ENCODE measurements around the gene ZNF423. TPM values are rescaled to one million over a fixed set of nuclear protein-coding genes. Genes with fewer than 3 reads are reported as not detected.

The ZNF423 gene
- total RNA-seq, 2 experiments from 2014 or later, result not detected

DNA sequence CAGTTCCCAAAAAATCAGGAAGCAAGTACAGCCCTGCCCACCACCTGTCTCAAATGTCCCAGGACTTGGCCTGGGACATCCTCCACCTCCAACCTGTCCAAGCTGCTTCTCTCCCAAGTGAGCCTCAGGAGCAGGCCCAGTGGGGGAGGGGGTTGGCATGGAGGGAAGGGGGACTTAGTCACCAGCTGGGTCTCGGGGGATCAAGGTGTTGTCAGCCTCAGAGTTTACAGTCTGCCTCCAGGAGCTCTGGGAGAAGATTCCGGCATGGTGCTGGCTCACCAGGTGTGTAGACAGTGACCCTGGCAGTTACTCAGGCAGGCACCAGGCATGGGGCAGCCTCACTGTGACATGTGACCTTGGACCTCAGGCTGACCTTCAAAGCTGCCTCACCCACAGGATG lies 19.7 kb downstream of the ZNF423 start:
- no peaks in the 10 kb centered on the region for H3K4me1 Mint-ChIP-seq
- H3K36me3 Mint-ChIP-seq (ENCODE audit: low read depth), result no peaks in the 10 kb centered on the region
- H3K4me3 Mint-ChIP-seq, result no peak overlapping the region
- DNase-seq, result no peak
- H3K27ac Mint-ChIP-seq, result no peak overlapping the region
- ChIA-PET CTCF (no interaction called here), POLR2A (no interaction called here)
- no peaks in the 10 kb centered on the region for H3K9me3 Mint-ChIP-seq
- peaks cover 17% of the 10 kb centered on the region for H3K27me3 Mint-ChIP-seq

DNA sequence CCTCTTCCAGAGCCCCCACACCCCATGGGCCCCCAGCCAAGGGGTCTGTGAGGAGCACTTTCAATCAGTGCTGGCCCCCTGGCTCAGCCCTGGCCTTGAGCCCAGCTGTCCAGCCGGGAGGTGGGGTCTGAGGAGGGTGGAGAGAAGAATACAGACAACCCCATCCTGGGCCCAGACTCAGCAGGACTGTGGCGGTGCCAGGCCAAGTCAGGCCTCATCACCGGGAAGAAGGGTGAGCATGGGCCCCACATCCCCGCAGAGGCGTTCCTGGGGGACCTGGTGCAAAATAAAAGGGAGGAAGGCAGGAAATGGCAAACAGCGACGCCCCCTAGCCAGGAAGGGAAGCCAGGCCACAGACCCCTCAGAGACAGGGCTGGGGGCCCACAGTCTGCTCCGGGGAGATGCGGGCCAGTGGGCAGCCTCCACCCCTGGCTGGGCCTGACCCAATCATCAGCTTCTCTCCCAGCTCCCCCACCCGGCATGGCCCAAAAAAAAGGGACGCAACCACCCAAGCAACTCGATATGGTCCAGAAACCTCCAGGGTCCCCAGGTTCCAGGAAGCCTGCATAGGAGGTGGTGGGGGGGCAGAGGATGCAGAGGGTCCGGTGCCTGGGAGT lies 20.6 kb downstream of the ZNF423 start:
- DNase-seq, result no peak
- POLR2A ChIA-PET, result no interaction called here
- Mint-ChIP-seq H3K4me1 (no peaks in the 10 kb centered on the region), H3K36me3 (ENCODE audit: low read depth) (no peaks in the 10 kb centered on the region), H3K4me3 (no peak overlapping the region), H3K9me3 (no peaks in the 10 kb centered on the region), H3K27me3 (peaks cover 13% of the 10 kb centered on the region), H3K27ac (no peak overlapping the region)
- CTCF ChIA-PET, result no interaction called here

DNA sequence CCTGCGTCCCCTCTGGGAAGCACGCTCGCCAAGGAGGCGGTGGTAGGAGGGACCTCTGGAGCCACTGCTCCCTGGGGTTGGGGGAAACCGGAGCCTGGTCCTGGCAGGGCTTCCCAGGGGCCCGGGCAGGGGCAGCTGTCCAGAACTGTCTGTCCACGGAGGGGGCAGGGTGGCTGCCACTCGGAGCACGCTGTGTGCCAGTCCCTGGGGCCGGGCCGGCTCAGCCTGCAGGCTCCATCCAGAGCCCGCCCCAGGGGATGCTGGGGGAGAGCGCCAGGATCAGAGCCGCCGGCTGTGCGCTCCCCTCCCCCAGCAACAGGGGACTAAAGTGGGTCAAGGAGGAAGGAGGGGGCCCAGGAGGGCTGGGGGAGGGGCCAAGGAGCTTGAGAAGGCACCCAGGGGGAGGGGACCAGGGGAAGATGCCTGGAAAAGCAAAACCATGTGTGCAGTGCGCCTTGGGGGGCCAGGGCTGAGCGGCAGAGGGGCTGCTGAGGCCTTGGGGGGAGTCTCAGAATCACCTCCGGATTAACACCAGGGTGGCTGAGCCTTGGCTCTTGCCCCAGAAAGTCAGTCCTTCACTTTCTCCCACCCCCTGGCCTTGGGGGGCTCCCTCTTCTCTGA lies 21.3 kb downstream of the ZNF423 start:
- H3K9me3 Mint-ChIP-seq, result no peaks in the 10 kb centered on the region
- no peaks in the 10 kb centered on the region for H3K4me1 Mint-ChIP-seq
- no peaks in the 10 kb centered on the region for H3K36me3 Mint-ChIP-seq (ENCODE audit: low read depth)
- ChIA-PET POLR2A (no interaction called here), CTCF (no interaction called here)
- peaks cover 8% of the 10 kb centered on the region for H3K27me3 Mint-ChIP-seq
- no peak for DNase-seq
- H3K27ac Mint-ChIP-seq, result no peak overlapping the region
- H3K4me3 Mint-ChIP-seq, result no peak overlapping the region

DNA sequence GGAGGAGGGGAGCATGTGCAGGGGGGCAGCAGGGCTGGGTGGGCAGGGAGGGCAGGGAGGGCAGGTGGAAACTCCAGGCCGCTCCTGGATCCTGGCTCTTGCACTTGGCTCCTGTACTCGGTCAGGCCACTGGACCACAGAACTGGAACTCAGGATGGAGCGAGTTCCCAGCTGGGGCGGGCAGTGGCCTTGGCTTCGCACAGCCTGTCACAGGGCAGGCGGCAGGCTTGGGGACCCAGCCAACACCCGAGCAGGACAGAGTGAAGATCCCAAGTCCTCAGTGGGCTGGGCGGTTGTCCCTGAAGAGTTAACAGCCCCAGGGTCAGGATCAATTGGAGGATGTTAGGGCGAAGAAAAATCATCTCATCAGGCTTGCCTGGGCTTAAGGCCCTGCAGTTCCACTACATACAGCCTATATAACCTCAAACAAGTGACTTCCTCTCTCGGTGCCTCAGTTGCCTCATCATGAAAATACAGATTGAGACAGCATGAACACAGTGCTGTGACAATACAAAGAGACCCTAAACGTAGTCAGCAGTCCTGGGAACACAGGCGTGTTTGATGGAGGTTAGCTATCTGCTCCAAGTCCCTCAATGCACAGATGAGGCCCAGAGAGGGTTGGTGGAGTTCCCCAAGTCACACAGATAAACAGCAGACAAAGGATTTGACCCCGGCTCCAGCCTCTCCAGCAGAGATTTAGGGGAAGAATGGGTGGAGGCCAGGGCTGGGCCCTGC lies 21.9 kb downstream of the ZNF423 start:
- Mint-ChIP-seq H3K36me3 (ENCODE audit: low read depth) (no peaks in the 10 kb centered on the region), H3K4me3 (no peak overlapping the region), H3K27ac (no peak overlapping the region), H3K4me1 (no peaks in the 10 kb centered on the region), H3K27me3 (peaks cover 8% of the 10 kb centered on the region), H3K9me3 (no peaks in the 10 kb centered on the region)
- ChIA-PET CTCF (no interaction called here), POLR2A (interaction anchor here (0.6 kb wide), 1 partner anchor 31 kb away, joined by 4 read pairs; no protein-coding TSS in a partner anchor)
- no peak for DNase-seq

DNA sequence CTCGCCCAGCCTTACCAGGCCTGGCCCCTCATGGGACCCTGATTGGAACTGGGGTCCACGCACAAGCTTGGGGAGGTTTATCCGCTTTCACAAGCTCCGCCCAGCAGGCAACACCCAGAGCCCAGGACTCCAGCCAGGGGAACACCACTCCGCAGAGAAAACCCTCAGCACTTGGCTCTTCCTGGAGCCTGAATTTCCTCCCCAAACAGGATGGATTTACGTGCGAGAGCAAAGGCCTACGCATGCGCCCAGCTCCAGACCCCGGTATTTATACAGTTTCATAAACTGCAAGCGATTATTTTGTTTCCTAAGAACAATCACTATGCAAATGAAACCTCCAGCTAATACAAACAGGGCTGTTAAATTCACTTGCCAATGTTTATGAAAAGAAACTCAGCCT lies 22.8 kb downstream of the ZNF423 start:
- Mint-ChIP-seq H3K9me3 (no peaks in the 10 kb centered on the region), H3K4me3 (no peak overlapping the region), H3K36me3 (ENCODE audit: low read depth) (no peaks in the 10 kb centered on the region), H3K4me1 (no peaks in the 10 kb centered on the region), H3K27me3 (peaks cover 8% of the 10 kb centered on the region), H3K27ac (no peak overlapping the region)
- no peak for DNase-seq
- ChIA-PET CTCF (interaction anchor here (0.6 kb wide), 1 partner anchor 347 kb away, joined by 3 read pairs; no protein-coding TSS in a partner anchor), POLR2A (interaction anchor here (0.6 kb wide), 1 partner anchor 32 kb away, joined by 4 read pairs; no protein-coding TSS in a partner anchor)

DNA sequence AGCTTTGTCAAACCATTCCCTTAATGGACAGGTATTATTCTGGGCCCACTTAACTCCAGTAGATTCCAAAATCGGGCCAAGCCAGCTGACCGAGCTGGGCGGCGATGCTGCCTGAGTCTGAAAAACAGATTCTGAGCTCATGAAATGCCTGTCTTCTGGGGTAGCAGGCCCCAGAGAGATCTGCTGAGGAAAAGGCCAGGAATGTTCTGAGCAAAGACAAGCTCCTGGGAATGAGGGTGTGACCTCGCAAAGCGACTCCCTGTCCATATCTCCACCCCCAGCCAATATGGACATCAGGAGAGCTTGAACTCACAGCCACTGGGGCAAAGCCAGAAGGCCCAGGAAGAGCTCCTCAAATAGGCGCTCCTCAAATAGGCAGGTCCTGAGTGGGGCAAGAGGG lies 23.7 kb downstream of the ZNF423 start:
- POLR2A ChIA-PET, result no interaction called here
- H3K4me3 Mint-ChIP-seq, result no peak overlapping the region
- no peak overlapping the region for H3K27ac Mint-ChIP-seq
- CTCF ChIA-PET, result interaction anchor here (0.6 to 1.1 kb wide), 2 partner anchors 9 to 159 kb away, joined by 3 to 5 read pairs; no protein-coding TSS in a partner anchor
- peaks cover 3% of the 10 kb centered on the region for H3K27me3 Mint-ChIP-seq
- H3K4me1 Mint-ChIP-seq, result no peaks in the 10 kb centered on the region
- H3K9me3 Mint-ChIP-seq, result no peaks in the 10 kb centered on the region
- H3K36me3 Mint-ChIP-seq (ENCODE audit: low read depth), result no peaks in the 10 kb centered on the region
- DNase-seq, result no peak

DNA sequence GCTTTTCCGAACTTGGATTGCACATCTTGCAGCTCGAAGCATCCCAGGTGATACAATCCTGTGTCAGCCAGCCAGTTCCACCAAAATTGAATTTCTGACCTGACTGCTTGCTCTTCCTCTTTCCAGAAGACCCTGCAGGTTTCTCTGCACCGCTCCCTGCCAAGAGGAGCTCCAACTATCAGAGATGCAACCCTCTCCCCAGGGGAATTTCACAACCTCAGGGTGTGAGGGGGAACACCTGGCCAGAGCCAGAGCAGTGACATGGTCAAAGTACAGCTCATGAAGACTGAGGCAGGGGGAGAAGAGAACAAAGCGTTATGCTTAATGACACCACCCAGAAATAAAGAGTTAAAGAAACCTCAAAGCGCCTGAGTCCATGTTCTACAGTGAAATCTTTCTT lies 25.0 kb downstream of the ZNF423 start:
- Mint-ChIP-seq H3K36me3 (ENCODE audit: low read depth) (no peaks in the 10 kb centered on the region), H3K4me3 (no peak overlapping the region), H3K27me3 (peaks cover 3% of the 10 kb centered on the region), H3K27ac (no peak overlapping the region), H3K4me1 (no peaks in the 10 kb centered on the region), H3K9me3 (no peaks in the 10 kb centered on the region)
- no peak for DNase-seq
- ChIA-PET POLR2A (no interaction called here), CTCF (no interaction called here)

DNA sequence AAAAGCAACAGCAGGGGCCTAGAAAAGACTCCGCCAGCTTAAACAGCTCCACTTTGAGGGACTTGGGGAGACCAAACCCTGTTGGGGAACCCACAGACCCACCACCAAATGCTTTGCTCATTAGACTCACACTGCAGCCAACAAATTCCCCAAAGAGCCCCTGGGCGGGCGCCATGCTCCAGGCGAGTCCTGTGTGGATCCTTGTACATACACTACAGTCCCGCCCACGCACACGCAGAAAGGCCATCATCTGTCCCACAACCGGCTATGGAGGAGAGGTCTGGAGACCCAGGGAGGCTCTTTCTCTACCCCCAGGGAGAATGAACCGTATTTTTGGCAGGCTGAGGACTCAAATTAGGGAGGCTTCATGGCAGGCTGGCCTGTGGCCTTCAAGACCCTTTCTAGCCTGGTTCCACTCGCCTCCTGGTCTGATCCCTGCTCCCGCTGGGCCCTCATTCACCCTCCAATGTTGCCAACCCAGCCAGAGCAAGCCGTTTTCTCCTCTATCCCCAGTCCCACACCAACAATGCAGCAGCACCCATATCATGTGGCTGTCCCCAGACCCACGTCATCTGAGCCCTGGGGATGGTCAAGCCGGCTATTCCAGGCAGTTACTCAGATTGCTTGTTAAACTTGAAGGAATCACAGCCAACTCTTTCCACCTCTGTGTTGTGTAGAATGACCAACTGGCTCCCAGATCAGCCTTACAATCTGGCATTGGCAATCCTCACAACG lies 27.2 kb downstream of the ZNF423 start:
- no peaks in the 10 kb centered on the region for H3K4me1 Mint-ChIP-seq
- peaks cover 3% of the 10 kb centered on the region for H3K27me3 Mint-ChIP-seq
- no peaks in the 10 kb centered on the region for H3K9me3 Mint-ChIP-seq
- no peak overlapping the region for H3K27ac Mint-ChIP-seq
- H3K4me3 Mint-ChIP-seq, result no peak overlapping the region
- ChIA-PET POLR2A (no interaction called here), CTCF (no interaction called here)
- no peak for DNase-seq
- no peaks in the 10 kb centered on the region for H3K36me3 Mint-ChIP-seq (ENCODE audit: low read depth)

DNA sequence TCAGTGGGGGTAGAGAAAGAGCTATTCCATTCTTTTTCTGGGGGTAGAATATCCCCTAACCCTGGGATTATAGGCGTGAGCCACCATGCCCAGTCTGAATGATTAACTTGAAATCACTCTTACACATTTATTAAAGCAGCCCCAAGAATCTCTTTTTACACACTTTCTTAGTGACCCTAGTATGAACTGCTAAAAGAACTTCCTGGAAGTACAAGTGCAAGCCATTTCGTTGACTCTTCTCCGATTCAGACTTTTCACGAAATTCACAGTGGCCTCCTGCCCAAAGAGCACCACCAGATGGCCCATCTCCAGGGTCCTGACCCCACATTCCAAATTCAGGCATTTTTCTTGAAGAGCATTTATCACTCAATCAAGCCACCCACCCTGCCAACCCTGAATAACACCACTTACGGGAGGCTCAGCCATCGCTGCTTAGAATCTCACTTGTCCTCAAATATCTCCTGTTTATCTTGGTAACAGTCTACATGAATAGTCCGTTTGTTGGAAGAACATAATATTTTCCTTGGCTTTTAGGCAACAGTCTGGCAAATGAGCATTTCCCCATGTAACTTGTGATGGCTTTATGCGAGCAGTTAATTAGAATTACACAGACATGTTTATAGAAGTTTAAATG lies 28.0 kb downstream of the ZNF423 start:
- no peak for DNase-seq
- Mint-ChIP-seq H3K27me3 (peaks cover 3% of the 10 kb centered on the region), H3K4me1 (no peaks in the 10 kb centered on the region), H3K36me3 (ENCODE audit: low read depth) (no peaks in the 10 kb centered on the region), H3K4me3 (no peak overlapping the region), H3K27ac (no peak overlapping the region), H3K9me3 (no peaks in the 10 kb centered on the region)
- ChIA-PET CTCF (no interaction called here), POLR2A (no interaction called here)

DNA sequence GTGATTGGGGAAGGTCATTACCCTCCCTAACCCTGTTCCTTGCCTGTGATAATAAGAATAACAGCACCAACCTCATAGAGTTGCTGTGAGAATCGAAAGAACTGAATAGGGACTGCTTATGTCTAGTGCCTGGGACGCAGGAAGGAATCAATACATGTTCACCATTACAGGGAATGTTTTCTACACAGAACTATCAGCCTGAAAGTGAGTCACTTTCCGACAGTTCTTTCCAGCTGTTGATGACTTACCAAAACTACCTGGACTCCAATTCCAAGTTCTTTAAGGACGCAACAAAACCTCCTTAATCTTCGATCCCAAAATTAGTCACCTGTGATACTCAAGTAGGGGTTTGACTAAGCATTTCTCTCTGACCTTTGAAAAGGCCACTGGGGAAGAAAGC lies 29.4 kb downstream of the ZNF423 start:
- POLR2A ChIA-PET, result no interaction called here
- CTCF ChIA-PET, result no interaction called here
- Mint-ChIP-seq H3K27me3 (peaks cover 3% of the 10 kb centered on the region), H3K9me3 (no peaks in the 10 kb centered on the region), H3K36me3 (ENCODE audit: low read depth) (no peaks in the 10 kb centered on the region), H3K4me3 (no peak overlapping the region), H3K4me1 (no peaks in the 10 kb centered on the region), H3K27ac (no peak overlapping the region)
- no peak for DNase-seq

DNA sequence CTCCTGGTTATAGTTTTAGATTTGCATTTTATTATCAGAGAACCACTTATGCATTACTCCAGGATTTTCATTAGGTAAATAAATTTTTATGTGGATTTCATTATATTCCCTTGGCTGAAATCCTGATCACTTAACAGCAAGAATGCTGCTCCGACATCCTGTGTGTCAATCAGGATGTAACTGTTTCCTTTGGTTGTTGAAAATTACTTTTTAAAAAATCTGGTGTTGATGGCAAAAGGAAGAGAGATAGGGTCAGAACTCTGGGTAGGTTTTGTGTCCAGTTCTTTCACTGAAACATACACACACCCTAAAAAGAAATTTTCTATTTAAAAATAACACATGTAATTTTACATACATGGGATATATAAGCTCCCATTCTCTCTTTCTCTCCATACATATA lies 30.9 kb downstream of the ZNF423 start:
- CTCF ChIA-PET, result no interaction called here

DNA sequence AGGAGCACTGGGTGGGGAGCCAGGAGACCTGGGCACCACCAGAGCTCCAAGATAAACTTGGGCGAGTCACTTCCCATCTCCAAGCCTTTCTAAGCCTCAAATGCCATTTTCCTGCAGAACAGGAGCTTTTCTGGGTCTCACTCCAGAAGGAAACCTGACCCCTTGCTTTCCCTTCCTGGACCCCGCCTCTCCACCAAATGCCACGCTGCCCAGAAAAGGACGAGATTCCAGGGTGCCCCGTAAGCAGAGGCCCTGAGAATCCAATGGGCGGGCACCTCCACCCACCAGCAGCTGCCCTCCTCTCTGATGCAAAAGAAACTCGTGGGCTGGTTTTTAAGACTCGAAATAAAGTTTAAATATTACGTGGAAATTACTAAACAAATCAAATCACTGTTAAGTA lies 31.3 kb downstream of the ZNF423 start:
- DNase-seq, result no peak
- Mint-ChIP-seq H3K36me3 (ENCODE audit: low read depth) (no peaks in the 10 kb centered on the region), H3K4me3 (no peak overlapping the region), H3K9me3 (no peaks in the 10 kb centered on the region), H3K27ac (no peak overlapping the region), H3K4me1 (no peaks in the 10 kb centered on the region), H3K27me3 (peaks cover 3% of the 10 kb centered on the region)
- ChIA-PET CTCF (no interaction called here), POLR2A (no interaction called here)

More for the DNA sequence above, 30.9 kb downstream of the ZNF423 start:
- Mint-ChIP-seq H3K9me3 (no peaks in the 10 kb centered on the region), H3K27ac (no peak overlapping the region), H3K36me3 (ENCODE audit: low read depth) (no peaks in the 10 kb centered on the region), H3K27me3 (peaks cover 3% of the 10 kb centered on the region), H3K4me1 (no peaks in the 10 kb centered on the region), H3K4me3 (no peak overlapping the region)
- DNase-seq, result no peak
- POLR2A ChIA-PET, result no interaction called here
